ENCODE results near the gene TGDS. TPM values are rescaled to one million over a fixed set of nuclear protein-coding genes. Genes with fewer than 3 reads are reported as not detected.

TGDS gene
- total and polyA plus RNA-seq, 2 of the 8 experiments (the other 6 are each of a cell fraction or from before 2014, with no cell fraction given) = 11.6 to 11.8 TPM

GRCh38 chr13:94596575-94596971 lies 621 bp upstream of the TGDS start:
- no peak overlapping the region for H2BK15ac ChIP-seq (ENCODE audit: low read length)
- no peak overlapping the region for H3K23ac ChIP-seq (ENCODE audit: insufficient read length)
- H3K4ac ChIP-seq (replicated peaks; ENCODE audit: insufficient read length, low read depth, low read length) = no peak overlapping the region
- no peak overlapping the region for H3K9ac ChIP-seq (replicated peaks in 1 of 4; ENCODE audit: extremely low read depth in 1 of 4, low read depth in 3 of 4, low read length in 3 of 4)
- H3K56ac ChIP-seq (replicated peaks; ENCODE audit: insufficient read length, low read depth, low read length) = no peak overlapping the region
- peaks cover 5% of the 10 kb centered on the region; the same call in 1 of the 2 replicates for H3K79me1 ChIP-seq (ENCODE audit: low read depth, low read length)
- H3K79me2 ChIP-seq (ENCODE audit: control insufficient read depth in 1 of 2, insufficient read depth in 2 of 2, low read length in 2 of 2) = peaks cover 6 to 24% of the 10 kb centered on the region in 2 experiments; a peak in 3 of 4 replicates
- H3K27ac ChIP-seq (ENCODE audit: low read depth, low read length) = no peak overlapping the region
- no peak overlapping the region for H2BK20ac ChIP-seq (ENCODE audit: low read length)
- TF ChIP-seq SP1 (IDR thresholded peaks at IDR 0.05; ENCODE audit: low read depth, low read length) (no peak), RBBP5 (IDR thresholded peaks at IDR 0.05; ENCODE audit: borderline replicate concordance, low read depth, low read length) (no peak), PHF8 (conservative IDR thresholded peaks at IDR 0.05; ENCODE audit: low read depth, low read length) (no peak), RFX5 (IDR thresholded peaks at IDR 0.05; ENCODE audit: borderline replicate concordance, low read depth, low read length) (no peak), ZNF274 (IDR thresholded peaks at IDR 0.05; ENCODE audit: borderline replicate concordance, extremely low read depth, low read length) (no peak), SP4 (IDR thresholded peaks at IDR 0.05; ENCODE audit: low read length) (no peak), SP2 (IDR thresholded peaks at IDR 0.05; ENCODE audit: low read length) (no peak), TAF7 (optimal IDR thresholded peaks at IDR 0.05; ENCODE audit: borderline replicate concordance, low read depth, low read length) (no peak), EGR1 (IDR thresholded peaks at IDR 0.05; ENCODE audit: borderline replicate concordance, low read depth, low read length) (no peak), KDM1A (IDR thresholded peaks at IDR 0.05; ENCODE audit: borderline replicate concordance, low read length) (no peak)
- TF ChIP-seq, protein P1, sequence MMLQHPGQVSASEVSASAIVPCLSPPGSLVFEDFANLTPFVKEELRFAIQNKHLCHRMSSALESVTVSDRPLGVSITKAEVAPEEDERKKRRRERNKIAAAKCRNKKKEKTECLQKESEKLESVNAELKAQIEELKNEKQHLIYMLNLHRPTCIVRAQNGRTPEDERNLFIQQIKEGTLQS (IDR thresholded peaks at IDR 0.05; ENCODE audit: insufficient read depth, low read depth, low read length) = no peak
- 79% methylated on average over 20 of the region's 20 CpGs; no CpG with 5 or more reads in 1 of the 2 experiments for WGBS, 2 experiments (ENCODE audit: extremely low coverage in 1 of 2, insufficient coverage in 1 of 2, insufficient read length in 1 of 2, insufficient replicate concordance in 2 of 2, low coverage in 1 of 2, low lambda C conversion rate in 2 of 2, missing lambda C conversion rate in 1 of 2)
- H2BK12ac ChIP-seq (ENCODE audit: low read depth, low read length) = no peak overlapping the region; the same call in 1 of the 2 replicates
- H3K4me2 ChIP-seq (ENCODE audit: insufficient read depth in 1 of 2, low read depth in 2 of 2, low read length in 2 of 2) = peak overlapping the region; percentile 83 to 93
- H2AFZ ChIP-seq (ENCODE audit: low read length) = peak overlapping the region; percentile 86; the same call in 1 of the 2 replicates
- H4K8ac ChIP-seq (ENCODE audit: extremely low read depth, insufficient read depth, low read length) = no peak overlapping the region; the same call in 1 of the 2 replicates
- H3K27me3 ChIP-seq (replicated peaks in 1 of 4; ENCODE audit: control insufficient read depth in 3 of 4, extremely low read depth in 1 of 4, insufficient read depth in 3 of 4, low read length in 3 of 4) = peaks cover 5 to 11% (median 8%) of the 10 kb centered on the region in 4 experiments
- H3K4me3 ChIP-seq (ENCODE audit: extremely low read depth in 1 of 4, insufficient read depth in 2 of 4, low read depth in 3 of 4, low read length in 4 of 4) = peak overlapping the region; percentile 70 to 95 (median 82); a peak in 6 of 8 replicates
- H2BK120ac ChIP-seq (replicated peaks; ENCODE audit: low read depth, low read length) = no peak overlapping the region
- POLR2A ChIA-PET (ENCODE audit: partially characterized antibody) = interaction anchor here (0.6 to 2.0 kb wide), 4 partner anchors 9 to 47 kb away, joined by 3 to 9 read pairs (median 5); no protein-coding TSS in a partner anchor
- H4K91ac ChIP-seq (replicated peaks; ENCODE audit: insufficient read length, low read length) = no peak overlapping the region
- H2BK5ac ChIP-seq (ENCODE audit: low read depth, low read length) = no peak overlapping the region; the same call in 1 of the 2 replicates
- FAIRE-seq (no peak), DNase-seq (ENCODE audit: low read depth in 1 of 2, low spot score in 2 of 2) (no peak)
- no peak overlapping the region for H3K14ac ChIP-seq (ENCODE audit: insufficient read length)
- no peak overlapping the region for H2AK5ac ChIP-seq (ENCODE audit: low read depth, low read length)
- H3K23me2 ChIP-seq (ENCODE audit: low read depth, low read length) = peaks cover 8% of the 10 kb centered on the region
- H4K20me1 ChIP-seq (replicated peaks in 1 of 2; ENCODE audit: control insufficient read depth in 1 of 2, insufficient read depth in 2 of 2, low read length in 2 of 2) = no peaks in the 10 kb centered on the region
- peaks cover 3 to 17% (median 4%) of the 10 kb centered on the region in 4 experiments; a peak in 6 of 8 replicates for H3K36me3 ChIP-seq (ENCODE audit: control insufficient read depth in 2 of 4, insufficient read depth in 4 of 4, low read length in 3 of 4)
- peaks cover 0 to 8% (median 6%) of the 10 kb centered on the region in 4 experiments; a peak in 3 of 7 replicates for H3K4me1 ChIP-seq (replicated peaks in 1 of 4; ENCODE audit: control insufficient read depth in 3 of 4, insufficient read depth in 4 of 4, low read length in 3 of 4)
- CTCF ChIA-PET (ENCODE audit: partially characterized antibody) = interaction anchor here (1.0 to 1.5 kb wide), 3 partner anchors 8 to 153 kb away, joined by 3 to 4 read pairs (median 4); no protein-coding TSS in a partner anchor
- H3K9me3 ChIP-seq (ENCODE audit: insufficient read depth in 2 of 2, low read depth in 1 of 2, low read length in 1 of 2) = peaks cover 4 to 8% of the 10 kb centered on the region in 2 experiments
- H4K5ac ChIP-seq (ENCODE audit: insufficient read length, low read depth, low read length) = no peak overlapping the region
- H3K18ac ChIP-seq (ENCODE audit: extremely low read depth, low read length) = no peak overlapping the region

Data from H1 (cell line).